Measurements from ENCODE around the gene CDC6. TPM values are rescaled to one million over a fixed set of nuclear protein-coding genes. Genes with fewer than 3 reads are reported as not detected.

The CDC6 gene
- polyA plus RNA-seq, 1 donor, result 32.9 TPM

GRCh38 chr17:40340327-40340726, 52.6 kb downstream of the CDC6 start:
- DNase-seq, result no peak

GRCh38 chr17:40340880-40341807, 53.5 kb downstream of the CDC6 start:
- DNase-seq, result no peak

GRCh38 chr17:40341808-40342503, 54.3 kb downstream of the CDC6 start:
- DNase-seq, result peak; percentile 82

- no peak for DNase-seq
These were observed 55.0 kb downstream of the CDC6 start for GRCh38 chr17:40342504-40343218.

GRCh38 chr17:40343219-40344119, 55.8 kb downstream of the CDC6 start:
- DNase-seq, result no peak

GRCh38 chr17:40344421-40345160, 56.9 kb downstream of the CDC6 start:
- no peak for DNase-seq

- DNase-seq, result no peak
These were observed 57.7 kb downstream of the CDC6 start for GRCh38 chr17:40345161-40345993.

GRCh38 chr17:40345994-40346764, 58.5 kb downstream of the CDC6 start:
- DNase-seq, result no peak

- no peak for DNase-seq
These were observed 59.1 kb downstream of the CDC6 start for GRCh38 chr17:40346765-40347158.

GRCh38 chr17:40347319-40348135, 59.8 kb downstream of the CDC6 start:
- no peak for DNase-seq

GRCh38 chr17:40348136-40348504, 60.4 kb downstream of the CDC6 start:
- DNase-seq, result no peak

GRCh38 chr17:40348562-40349476, 61.1 kb downstream of the CDC6 start:
- no peak for DNase-seq

- DNase-seq, result no peak
These were observed 61.8 kb downstream of the CDC6 start for GRCh38 chr17:40349477-40349894.

- DNase-seq, result peak; percentile 85
These were observed 62.4 kb downstream of the CDC6 start for GRCh38 chr17:40349895-40350688.

GRCh38 chr17:40350689-40351358, 63.1 kb downstream of the CDC6 start:
- DNase-seq, result no peak

Data from left kidney (tissue), 2 donors.